Mesothelial cell of epicardium (in vitro differentiated cells): Measurements from ENCODE around the gene CNTN4. TPM values are rescaled to one million over a fixed set of nuclear protein-coding genes. Genes with fewer than 3 reads are reported as not detected.
"Not testable (repeated sequence)": the region's sequence is repeated elsewhere in the genome, so short reads cannot be mapped to it uniquely, and the experiment has no call there.

Experiments
- DNase-seq, 2 experiments: peaks; one replicate each; pipeline ENCODE4 v3.0.0; 2021; ENCODE audit warnings: low spot score in 2 of 2; ENCODE audit not compliant: unreplicated experiment in 2 of 2
- H3K27ac Mint-ChIP-seq: 2 replicates; pipeline ENCODE4 v1.8.0; 2021; ENCODE audit warnings: mixed read lengths
- H3K27me3 Mint-ChIP-seq: 2 replicates; pipeline ENCODE4 v1.8.0; 2021; ENCODE audit warnings: low read depth, mixed read lengths
- H3K36me3 Mint-ChIP-seq: 2 replicates; pipeline ENCODE4 v1.8.0; 2021; ENCODE audit warnings: mixed read lengths
- H3K4me1 Mint-ChIP-seq: 2 replicates; pipeline ENCODE4 v1.8.0; 2021; ENCODE audit warnings: mixed read lengths
- H3K4me3 Mint-ChIP-seq: 2 replicates; pipeline ENCODE4 v1.8.0; 2021; ENCODE audit warnings: mild to moderate bottlenecking, moderate library complexity, mixed read lengths
- H3K9me3 Mint-ChIP-seq: 2 replicates; pipeline ENCODE4 v1.8.0; 2021; ENCODE audit warnings: mixed read lengths
- CTCF ChIP-seq: fragments of 200-600 bp; sonication (generic); IDR thresholded peaks from one replicate; pipeline ENCODE4 v1.5.0; 2021; ENCODE audit warnings: antibody characterized with exemption; ENCODE audit not compliant: unreplicated experiment
- total RNA-seq: library from RNA; stranded (reverse); gene quantifications from 3 replicates; pipeline ENCODE4 v1.2.1, GENCODE V29; 2021

CNTN4 gene
- total RNA-seq, 1 donor from 2014 or later = 68.9 TPM

- Mint-ChIP-seq H3K36me3 (no peaks in the 10 kb centered on the region), H3K4me3 (no peak overlapping the region), H3K9me3 (peaks cover 8% of the 10 kb centered on the region), H3K27me3 (no peaks in the 10 kb centered on the region), H3K27ac (no peak overlapping the region), H3K4me1 (peaks cover 8% of the 10 kb centered on the region)
- no peak for DNase-seq
- no peak for TF ChIP-seq CTCF
Observed at GRCh38 chr3:2793987-2794386, 695.3 kb downstream of the CNTN4 start.

- Mint-ChIP-seq H3K4me3 (no peak overlapping the region), H3K4me1 (no peaks in the 10 kb centered on the region), H3K27ac (no peak overlapping the region), H3K27me3 (no peaks in the 10 kb centered on the region), H3K36me3 (no peaks in the 10 kb centered on the region), H3K9me3 (peaks cover 3% of the 10 kb centered on the region)
- DNase-seq = no peak
- TF ChIP-seq CTCF = no peak
Observed at GRCh38 chr3:2802429-2802828, 703.8 kb downstream of the CNTN4 start.

- no peak overlapping the region for H3K4me3 Mint-ChIP-seq
- no peaks in the 10 kb centered on the region for H3K27me3 Mint-ChIP-seq
- no peak overlapping the region for H3K27ac Mint-ChIP-seq
- H3K4me1 Mint-ChIP-seq = peaks cover 4% of the 10 kb centered on the region
- no peaks in the 10 kb centered on the region for H3K36me3 Mint-ChIP-seq
- no peaks in the 10 kb centered on the region for H3K9me3 Mint-ChIP-seq
- no peak for TF ChIP-seq CTCF
- no peak for DNase-seq
Observed at GRCh38 chr3:2807514-2807913, 708.8 kb downstream of the CNTN4 start.

- TF ChIP-seq CTCF = no peak
- no peak overlapping the region for H3K27ac Mint-ChIP-seq
- no peaks in the 10 kb centered on the region for H3K27me3 Mint-ChIP-seq
- H3K4me1 Mint-ChIP-seq = peaks cover 4% of the 10 kb centered on the region
- H3K9me3 Mint-ChIP-seq = peaks cover 6% of the 10 kb centered on the region
- DNase-seq = no peak
- no peaks in the 10 kb centered on the region for H3K36me3 Mint-ChIP-seq
- H3K4me3 Mint-ChIP-seq = no peak overlapping the region
Observed at GRCh38 chr3:2810723-2811122, 712.1 kb downstream of the CNTN4 start.

GRCh38 chr3:2819571-2819970 lies 720.9 kb downstream of the CNTN4 start:
- peaks cover 7% of the 10 kb centered on the region for H3K9me3 Mint-ChIP-seq
- no peaks in the 10 kb centered on the region for H3K27me3 Mint-ChIP-seq
- no peaks in the 10 kb centered on the region for H3K4me1 Mint-ChIP-seq
- DNase-seq = no peak
- no peak overlapping the region for H3K27ac Mint-ChIP-seq
- no peak overlapping the region for H3K4me3 Mint-ChIP-seq
- no peak for TF ChIP-seq CTCF
- H3K36me3 Mint-ChIP-seq = no peaks in the 10 kb centered on the region

- not testable (repeated sequence) for H3K9me3 Mint-ChIP-seq, H3K27ac Mint-ChIP-seq, H3K4me3 Mint-ChIP-seq, H3K36me3 Mint-ChIP-seq, DNase-seq, H3K4me1 Mint-ChIP-seq, H3K27me3 Mint-ChIP-seq
Observed at GRCh38 chr3:2820982-2821381, 722.3 kb downstream of the CNTN4 start.
